Activated CD4-positive, alpha-beta T cell treated with anti-CD3 and anti-CD28 coated beads, Interleukin-2, Interleukin-6, amounts not matched to agents 100 ng/mL and 50 ng/mL, durations not matched to agents 16 hours and 8 hours (primary cell): ENCODE data around the gene RUSC1.
"Not testable (repeated sequence)": the region's sequence is repeated elsewhere in the genome, so short reads cannot be mapped to it uniquely, and the experiment has no call there.

Source experiments
- DNase-seq: peaks from one replicate; pipeline ENCODE4 v3.0.0-alpha.2; 2020

Gene RUSC1, protein sequence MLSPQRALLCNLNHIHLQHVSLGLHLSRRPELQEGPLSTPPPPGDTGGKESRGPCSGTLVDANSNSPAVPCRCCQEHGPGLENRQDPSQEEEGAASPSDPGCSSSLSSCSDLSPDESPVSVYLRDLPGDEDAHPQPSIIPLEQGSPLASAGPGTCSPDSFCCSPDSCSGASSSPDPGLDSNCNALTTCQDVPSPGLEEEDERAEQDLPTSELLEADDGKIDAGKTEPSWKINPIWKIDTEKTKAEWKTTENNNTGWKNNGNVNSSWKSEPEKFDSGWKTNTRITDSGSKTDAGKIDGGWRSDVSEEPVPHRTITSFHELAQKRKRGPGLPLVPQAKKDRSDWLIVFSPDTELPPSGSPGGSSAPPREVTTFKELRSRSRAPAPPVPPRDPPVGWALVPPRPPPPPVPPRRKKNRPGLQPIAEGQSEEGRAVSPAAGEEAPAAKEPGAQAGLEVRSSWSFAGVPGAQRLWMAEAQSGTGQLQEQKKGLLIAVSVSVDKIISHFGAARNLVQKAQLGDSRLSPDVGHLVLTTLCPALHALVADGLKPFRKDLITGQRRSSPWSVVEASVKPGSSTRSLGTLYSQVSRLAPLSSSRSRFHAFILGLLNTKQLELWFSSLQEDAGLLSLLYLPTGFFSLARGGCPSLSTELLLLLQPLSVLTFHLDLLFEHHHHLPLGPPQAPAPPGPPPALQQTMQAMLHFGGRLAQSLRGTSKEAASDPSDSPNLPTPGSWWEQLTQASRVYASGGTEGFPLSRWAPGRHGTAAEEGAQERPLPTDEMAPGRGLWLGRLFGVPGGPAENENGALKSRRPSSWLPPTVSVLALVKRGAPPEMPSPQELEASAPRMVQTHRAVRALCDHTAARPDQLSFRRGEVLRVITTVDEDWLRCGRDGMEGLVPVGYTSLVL

DNA sequence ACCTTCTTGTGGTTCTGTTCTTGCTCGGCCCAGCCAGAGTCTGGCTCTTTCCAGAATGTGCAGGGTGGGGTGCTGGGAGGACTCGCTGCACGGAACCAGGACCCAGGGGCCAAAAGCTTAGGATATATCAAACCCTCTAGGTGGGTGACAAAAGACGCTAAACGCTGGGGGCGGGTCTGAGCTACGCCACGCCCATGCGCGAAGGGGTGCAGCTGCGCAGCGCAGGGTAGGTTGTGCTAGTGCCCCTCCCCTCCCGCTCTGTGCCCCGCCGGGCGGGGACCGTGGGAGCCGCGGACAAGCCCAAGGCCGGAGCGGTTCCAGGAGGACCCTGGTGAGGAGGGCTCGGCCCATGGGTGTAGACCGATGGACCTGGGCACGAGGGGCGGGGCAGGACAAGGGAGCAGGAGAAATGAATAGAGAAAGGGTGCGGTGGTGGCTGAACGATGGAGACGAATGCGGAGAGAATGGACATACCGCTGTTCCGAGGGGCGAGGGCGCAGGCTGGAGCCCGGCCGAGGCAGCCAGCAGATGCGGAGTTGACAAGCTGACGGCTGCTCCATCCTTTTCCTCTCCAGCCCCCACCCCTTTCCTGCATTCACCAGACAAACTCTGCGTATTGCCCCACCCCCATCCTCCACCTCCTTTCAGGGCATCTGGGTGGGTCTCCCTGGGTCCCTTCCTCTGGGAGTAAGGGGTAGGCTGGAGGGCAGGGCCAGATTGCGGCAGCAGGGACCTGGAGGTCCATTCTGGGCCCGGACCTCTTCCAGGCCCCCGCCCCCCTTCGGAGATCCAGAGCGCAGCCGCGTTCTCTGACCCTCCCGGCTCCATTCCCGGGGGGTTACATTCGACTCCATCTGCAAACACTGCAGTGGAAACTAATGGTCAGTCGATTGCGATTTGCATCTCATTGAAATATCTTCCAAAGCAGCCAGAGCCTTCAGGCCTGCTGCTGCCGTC is at the start of gene RUSC1:
RUSC1 (plus strand) TSS at position 234 of the 957 bp plus-strand sequence. CDS start 880 bp downstream, outside the sequence.
- peak; percentile 79 for DNase-seq

DNA sequence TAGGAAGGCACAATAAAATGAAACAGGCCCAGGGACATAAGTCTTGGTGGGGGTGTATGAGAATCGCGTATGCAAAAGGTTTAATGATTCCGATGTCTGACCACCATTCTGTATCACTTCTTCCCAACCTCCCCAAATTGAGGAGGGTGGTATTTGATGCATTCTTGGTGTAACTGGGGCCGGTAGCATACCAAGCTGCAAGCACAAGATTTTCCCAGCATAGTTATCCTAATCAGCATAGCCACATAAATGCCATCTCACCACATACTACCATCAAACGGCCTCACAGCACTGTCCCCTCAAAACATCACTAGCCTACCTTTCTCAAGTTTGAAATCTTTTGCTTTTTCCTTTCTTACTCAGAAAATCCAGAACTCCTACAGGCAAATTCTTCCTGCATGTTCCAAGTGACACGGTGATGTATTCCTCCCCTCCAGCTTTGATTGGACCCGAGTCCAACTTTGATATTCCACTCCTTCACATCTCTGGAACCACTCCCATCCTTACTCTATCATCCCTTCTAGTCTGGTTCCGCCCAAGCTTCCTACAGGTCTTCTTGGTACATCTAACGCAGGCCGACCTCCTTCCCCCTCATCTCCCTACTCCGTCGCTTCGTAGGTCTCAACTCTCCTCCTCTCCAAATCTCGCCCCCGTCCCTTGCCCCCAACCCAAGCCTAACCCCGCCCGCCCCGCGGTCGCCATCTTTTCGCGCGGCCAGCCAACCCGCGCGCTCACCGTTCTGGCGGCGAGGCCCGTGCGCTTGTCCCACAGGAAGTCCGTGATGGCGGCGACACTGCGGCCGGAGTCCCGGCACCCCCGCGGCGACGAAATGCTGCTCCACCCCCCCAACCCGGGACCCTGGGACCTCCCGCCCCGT is 48.0 kb upstream of the RUSC1 start:
- DNase-seq: no peak

DNA sequence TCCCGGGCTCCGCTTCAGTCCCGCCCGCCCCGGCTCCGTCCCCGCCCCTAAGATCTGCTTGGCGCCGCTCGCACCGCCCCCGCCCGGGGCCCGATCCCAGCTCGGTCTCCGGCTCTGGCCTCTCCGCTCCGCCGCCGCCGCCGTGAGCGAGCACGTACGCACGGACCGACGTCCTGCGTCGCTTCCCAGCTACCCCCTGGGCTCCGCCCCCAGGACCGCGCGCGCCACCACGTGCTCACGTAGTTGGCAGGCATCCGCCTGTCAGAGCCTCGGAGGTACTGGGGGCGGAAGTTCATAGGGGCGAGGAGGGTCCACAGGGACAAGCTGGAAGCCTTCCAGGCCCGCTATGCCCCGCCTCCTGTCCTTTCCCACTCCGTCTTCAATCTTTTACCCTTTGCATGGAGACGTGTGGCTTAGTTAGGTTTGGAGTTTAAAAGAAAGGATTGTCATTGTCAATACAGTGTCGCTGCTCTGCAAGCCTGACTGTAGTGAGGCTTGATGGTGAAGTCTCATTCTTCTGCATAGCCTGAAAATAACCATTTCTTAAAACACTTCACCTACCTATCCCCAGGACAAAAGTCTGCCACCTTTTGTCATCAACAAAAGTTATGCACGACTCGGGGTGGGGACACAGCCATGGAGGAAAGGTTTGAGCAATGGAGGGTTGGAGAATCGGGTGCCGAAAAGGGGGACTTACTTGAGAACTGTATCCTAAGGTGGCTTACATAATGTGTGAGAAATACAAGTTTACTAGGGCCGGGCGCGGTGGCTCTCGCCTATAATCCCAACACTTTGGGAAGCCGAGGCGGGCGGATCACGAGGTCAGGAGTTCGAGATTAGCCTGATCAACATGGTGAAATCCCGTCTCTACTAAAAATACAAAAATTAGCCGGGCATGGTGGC is 47.1 kb upstream of the RUSC1 start, which contains the start of gene CLK2:
CLK2 (minus strand) TSS at position 162 of the 903 bp plus-strand sequence. CDS start 2,527 bp downstream, outside the sequence.
- DNase-seq: peak; percentile 98

DNA sequence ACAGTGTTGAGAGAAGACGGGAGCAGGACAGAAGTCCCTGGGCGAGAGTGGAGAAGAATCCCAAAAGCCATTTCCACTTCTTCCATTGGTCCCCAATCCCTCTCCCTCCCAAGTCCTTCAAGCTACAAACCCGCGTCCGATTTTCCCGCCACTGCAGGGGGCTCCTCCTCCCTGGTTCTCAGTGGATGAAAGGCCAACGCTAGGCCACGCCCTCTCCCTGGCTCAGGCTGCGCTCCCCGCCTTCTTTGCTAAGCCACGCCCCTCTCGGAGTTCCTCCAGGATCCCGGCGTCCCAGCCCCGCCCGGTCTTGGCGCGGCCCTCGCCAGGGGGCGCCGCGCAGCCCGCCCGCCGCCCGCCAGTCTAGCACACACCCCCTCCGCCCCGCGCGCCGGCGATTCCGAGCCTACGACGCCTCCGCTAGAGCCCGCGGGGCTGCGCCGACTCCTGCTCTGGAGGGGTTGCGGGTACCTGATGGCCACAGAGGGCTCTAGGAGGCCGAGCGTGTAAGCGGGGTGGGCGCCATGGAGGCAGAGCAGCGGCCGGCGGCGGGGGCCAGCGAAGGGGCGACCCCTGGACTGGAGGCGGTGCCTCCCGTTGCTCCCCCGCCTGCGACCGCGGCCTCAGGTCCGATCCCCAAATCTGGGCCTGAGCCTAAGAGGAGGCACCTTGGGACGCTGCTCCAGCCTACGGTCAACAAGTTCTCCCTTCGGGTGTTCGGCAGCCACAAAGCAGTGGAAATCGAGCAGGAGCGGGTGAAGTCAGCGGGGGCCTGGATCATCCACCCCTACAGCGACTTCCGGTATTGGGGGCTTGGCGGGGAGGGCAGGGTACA is 43.4 kb upstream of the RUSC1 start, which contains the start of gene HCN3:
HCN3 (plus strand) TSS at position 394 of the 832 bp plus-strand sequence; CDS start at position 522, 128 bp downstream.
- peak; percentile 97 for DNase-seq

DNA sequence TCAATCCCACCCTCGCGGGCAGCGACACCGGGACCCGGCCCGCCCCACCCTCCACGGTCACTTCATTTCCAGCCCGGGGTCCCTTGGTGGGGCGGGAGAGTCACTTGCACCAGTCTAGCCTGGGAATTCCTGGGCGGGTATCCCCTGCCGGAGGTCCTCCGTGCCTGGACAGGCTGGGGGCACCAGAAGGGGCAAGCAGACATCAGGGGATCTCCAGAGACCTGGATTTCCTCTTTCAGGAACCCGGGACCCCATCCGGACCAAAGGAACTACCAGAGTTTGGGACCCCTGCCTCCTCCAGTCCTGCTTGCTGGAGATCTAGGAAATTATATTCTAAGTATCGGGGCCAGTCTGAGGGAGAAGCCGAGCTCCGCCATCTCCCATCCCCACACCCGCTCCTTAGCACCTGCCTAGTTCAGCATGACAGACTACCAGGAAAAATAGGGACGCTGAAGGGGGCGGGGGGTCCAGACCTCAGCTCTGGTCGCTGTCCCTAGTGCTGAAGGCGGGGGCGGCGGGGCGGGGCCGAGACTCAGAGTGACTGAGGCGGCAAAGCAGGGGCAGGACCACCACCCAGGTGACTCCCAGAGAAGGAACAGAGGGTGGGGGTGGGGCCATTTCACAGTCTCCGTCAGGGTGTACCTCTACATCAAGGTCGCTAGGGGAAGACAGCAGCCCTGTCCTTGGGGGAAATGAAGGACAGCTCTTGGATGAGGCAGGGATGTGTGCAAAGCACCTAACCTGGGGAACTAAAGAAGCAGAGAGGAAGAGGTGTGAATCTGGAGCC is 42.6 kb upstream of the RUSC1 start:
- peak; percentile 57 for DNase-seq

DNA sequence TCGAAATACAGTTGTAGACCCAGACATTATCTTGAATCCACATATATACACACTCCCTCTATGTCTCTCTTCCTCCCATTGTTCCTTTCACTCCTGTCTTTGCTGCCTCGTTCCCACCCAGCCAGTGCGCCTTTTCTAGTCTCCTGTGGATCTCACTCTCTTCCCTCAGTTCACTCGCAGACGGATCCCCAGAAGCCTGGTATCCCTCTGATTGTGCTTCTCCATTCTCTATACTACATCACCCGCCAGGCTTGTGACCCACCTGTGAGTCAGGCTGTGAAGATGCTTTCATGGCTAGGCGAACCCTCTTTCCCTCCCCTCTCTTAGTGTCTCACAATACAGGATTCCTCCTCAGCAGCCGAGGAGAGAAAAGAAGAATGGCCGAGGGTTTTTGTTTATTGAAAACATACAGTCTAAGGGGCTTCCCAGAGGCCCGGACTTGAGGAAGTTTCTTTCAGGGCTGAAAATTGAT is 42.0 kb upstream of the RUSC1 start:
- DNase-seq: no peak

DNA sequence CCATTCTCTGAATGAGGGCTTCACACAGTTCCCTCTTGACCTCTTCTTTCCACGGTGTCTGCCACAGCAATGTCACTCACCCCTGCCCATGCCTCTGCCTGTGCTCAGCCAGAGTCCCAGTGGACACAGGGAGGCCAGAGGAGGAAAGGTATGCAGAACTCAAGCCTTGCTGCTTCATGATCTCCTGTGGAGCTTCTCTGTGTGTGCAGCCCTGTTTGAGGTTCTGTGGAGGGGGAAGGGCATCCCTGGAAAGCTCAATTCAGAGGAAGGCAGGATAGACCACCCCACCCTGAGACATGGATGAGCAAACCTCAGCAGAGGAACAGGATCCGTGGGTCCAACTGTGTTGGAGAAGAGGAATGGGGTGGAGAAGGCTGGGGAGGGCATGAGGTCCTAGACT is 41.4 kb upstream of the RUSC1 start:
- no peak for DNase-seq

DNA sequence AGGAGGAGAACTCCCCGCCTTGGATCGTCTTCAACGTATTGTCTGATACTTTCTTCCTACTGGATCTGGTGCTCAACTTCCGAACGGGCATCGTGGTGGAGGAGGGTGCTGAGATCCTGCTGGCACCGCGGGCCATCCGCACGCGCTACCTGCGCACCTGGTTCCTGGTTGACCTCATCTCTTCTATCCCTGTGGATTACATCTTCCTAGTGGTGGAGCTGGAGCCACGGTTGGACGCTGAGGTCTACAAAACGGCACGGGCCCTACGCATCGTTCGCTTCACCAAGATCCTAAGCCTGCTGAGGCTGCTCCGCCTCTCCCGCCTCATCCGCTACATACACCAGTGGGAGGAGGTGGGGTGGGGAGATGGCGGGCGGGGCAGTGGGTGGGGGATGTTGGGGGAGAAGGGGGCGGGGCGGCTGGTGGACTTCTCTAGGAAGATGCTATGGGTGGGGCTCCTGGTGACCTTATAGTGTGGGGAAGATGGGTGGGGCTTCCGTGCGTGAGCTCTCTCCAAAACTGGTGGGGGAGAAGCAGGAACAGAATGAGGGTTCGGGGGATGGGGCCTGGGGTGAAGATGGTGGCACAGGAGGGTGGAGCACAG is 38.1 kb upstream of the RUSC1 start:
- DNase-seq: no peak

DNA sequence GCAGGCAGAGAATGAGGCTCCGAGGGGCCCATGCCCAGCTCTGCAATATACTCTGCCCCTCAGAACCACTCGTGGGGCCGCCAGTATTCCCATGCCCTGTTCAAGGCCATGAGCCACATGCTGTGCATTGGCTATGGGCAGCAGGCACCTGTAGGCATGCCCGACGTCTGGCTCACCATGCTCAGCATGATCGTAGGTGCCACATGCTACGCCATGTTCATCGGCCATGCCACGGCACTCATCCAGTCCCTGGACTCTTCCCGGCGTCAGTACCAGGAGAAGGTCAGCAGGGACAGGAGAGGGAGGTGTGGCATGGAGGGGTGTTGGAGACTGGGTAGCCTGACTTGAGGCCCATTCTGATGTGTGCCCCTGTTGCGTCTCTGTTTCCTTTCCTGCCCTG is 36.2 kb upstream of the RUSC1 start:
- no peak for DNase-seq

DNA sequence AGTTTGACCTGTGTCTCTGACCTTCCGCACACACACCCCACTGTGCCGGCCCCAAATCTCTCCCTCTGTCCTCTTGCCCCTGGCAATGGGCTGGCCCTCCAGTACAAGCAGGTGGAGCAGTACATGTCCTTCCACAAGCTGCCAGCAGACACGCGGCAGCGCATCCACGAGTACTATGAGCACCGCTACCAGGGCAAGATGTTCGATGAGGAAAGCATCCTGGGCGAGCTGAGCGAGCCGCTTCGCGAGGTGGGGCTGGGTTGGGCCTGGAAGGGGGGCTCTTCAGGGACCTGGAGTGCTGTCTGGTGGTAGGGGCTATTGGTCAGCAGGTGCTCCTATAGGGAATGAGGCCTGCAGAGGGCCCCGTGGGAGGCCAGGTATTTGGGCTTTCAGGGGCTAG is 35.6 kb upstream of the RUSC1 start:
- DNase-seq: no peak

DNA sequence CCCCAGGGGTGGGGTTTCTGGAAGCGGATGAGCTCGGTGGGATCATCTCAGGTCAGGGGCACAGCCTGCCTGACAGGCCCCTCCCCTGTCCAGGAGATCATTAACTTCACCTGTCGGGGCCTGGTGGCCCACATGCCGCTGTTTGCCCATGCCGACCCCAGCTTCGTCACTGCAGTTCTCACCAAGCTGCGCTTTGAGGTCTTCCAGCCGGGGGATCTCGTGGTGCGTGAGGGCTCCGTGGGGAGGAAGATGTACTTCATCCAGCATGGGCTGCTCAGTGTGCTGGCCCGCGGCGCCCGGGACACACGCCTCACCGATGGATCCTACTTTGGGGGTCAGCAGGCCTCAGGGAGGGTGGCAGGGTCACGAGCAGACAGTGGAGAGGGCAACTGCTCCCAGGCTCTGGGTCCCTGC is 35.1 kb upstream of the RUSC1 start:
- DNase-seq: no peak

DNA sequence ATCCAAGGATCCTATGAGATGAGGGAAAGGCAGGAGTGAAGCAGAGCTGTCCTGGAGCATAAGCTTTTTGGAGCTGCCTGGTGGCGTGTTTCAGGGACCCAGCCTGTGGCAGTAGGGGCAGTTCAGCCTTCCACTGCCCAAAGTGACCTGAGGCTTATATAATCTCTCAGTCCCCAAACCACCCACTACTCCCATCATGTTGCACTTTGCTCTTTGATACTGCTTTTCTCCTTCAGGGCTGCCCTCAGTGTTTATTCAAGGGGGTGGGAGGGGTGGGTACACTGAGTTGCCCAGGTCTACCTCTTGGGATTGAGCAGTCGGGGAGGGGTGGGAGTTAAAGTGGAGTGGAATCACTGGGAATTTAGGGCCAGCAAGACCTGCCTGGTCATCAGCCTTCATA is 34.1 kb upstream of the RUSC1 start:
- no peak for DNase-seq

DNA sequence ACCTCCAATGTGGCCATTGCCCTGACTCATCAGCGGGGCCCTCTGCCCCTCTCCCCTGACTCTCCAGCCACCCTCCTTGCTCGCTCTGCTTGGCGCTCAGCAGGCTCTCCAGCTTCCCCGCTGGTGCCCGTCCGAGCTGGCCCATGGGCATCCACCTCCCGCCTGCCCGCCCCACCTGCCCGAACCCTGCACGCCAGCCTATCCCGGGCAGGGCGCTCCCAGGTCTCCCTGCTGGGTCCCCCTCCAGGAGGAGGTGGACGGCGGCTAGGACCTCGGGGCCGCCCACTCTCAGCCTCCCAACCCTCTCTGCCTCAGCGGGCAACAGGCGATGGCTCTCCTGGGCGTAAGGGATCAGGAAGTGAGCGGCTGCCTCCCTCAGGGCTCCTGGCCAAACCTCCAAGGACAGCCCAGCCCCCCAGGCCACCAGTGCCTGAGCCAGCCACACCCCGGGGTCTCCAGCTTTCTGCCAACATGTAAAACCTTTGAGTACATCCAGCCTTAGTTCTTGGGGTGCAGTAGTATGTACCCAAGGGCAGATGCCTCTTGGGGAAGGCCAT is 32.6 kb upstream of the RUSC1 start:
- DNase-seq: no peak

DNA sequence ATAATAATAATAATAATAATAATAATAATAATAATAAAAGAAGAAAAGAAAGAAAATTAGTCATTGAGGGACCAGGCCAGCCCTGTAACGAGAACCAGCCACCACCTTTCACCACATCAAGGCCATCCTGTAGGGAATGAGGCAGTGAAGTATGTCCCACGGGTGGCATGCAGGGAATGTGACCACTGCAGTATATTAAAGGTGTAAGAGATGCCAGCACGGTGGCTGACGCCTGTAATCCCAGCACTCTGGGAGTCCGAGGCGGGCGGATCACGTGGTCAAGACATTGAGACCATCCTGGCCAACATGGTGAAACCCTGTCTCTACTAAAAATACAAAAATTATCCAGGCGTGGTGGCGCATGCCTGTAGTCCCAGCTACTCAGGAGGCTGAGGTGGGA is 29.7 kb upstream of the RUSC1 start:
- DNase-seq: not testable (repeated sequence)

DNA sequence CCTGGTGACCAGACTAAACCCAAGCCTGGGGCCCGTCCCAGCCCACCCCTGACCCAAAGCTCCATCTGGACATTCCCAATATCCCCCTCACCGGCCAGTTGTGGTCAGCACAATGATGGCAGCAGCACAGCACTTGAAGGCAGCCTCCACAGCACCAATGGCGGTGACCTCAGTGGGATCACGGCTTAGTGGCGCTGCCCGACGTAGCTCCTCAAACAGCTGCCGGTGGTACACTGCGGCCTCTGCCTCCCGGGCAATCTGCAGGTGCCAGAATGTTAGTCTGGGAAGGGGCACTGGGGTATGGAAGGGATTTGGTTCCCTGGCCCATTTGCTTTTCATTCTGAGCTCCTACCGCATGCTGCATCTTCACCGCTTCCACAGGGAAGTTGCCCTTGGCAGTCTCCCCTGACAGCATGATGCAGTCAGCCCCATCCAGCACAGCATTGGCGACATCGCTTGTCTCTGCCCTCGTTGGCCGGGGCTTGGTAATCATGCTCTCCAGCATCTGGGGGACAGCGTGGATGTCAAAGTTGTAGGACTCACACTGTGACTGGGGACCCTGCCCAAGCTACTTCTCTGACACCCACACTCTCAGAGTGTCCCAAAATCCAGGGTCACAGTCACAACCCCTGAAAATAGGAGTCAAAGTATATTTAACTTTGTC is 27.5 kb upstream of the RUSC1 start:
- no peak for DNase-seq

DNA sequence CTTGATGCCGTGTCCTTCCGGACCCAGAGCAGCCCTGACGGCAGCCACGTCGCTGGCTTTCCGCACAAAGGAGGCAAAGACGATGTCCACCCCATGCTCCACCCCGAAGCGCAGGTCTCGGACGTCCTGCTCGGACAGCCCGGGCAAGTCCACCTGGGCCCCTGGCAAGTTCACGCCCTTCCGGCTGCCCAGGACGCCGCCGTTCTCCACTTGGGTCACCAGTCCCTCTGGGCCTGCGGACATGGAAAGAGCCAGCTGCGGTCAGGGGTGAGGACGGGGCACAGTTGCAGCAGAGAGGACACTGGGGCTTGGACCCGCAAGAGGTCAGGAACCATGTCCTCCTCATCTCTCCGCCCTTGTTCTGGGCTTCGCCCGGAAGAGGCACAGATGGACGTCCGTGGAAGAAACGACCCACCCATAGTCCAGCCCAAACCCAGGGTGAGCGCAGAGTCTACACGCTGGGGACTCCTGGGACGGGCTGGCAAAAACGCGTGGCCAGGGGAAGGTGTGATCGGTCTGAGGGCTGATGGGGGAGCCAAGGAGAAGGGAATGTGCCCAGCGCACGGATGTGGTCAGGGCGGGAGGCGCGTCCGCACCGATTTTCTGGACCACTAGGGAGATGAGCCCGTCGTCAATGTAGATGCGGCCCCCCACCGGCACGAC is 26.0 kb upstream of the RUSC1 start:
- no peak for DNase-seq
